Upper lobe of right lung (tissue), 1 donor: ENCODE measurements around the gene FAM174B. TPM values are rescaled to one million over a fixed set of nuclear protein-coding genes. Genes with fewer than 3 reads are reported as not detected.

Source experiments
- ATAC-seq: fragments of 200-7000 bp; cut with Tn5 transposase; one replicate; pipeline ENCODE4 v1.9.1; 2020; ENCODE audit warnings: mild to moderate bottlenecking, moderate library complexity
- DNase-seq: peaks from one replicate; pipeline ENCODE4 v3.0.0-alpha.2; 2020
- H3K27ac ChIP-seq: fragments of 200-600 bp; one replicate; pipeline ENCODE4 v1.8.0; 2022
- H3K27me3 ChIP-seq: fragments of 200-600 bp; one replicate; pipeline ENCODE4 v1.8.0; 2022; ENCODE audit warnings: mild to moderate bottlenecking
- H3K36me3 ChIP-seq: fragments of 200-600 bp; one replicate; pipeline ENCODE4 v1.8.0; 2022
- H3K4me1 ChIP-seq: fragments of 200-600 bp; one replicate; pipeline ENCODE4 v1.8.0; 2022
- H3K4me3 ChIP-seq: fragments of 200-600 bp; one replicate; pipeline ENCODE4 v1.8.0; 2022; ENCODE audit warnings: mild to moderate bottlenecking
- H3K9me3 ChIP-seq: fragments of 200-600 bp; one replicate; pipeline ENCODE4 v1.8.0; 2022
- intact Hi-C: fragments of 100-400 bp; cut with DNase I; formaldehyde crosslinking; loops from one replicate; pipeline ENCODE4 v1.11.0; 2022
- total RNA-seq: library from RNA; stranded (reverse); fragmentation: NEBNext Ultra II Directional; extraction: Animal tissue kit (Norgen Biotek cat#: 25700); gene quantifications from one replicate; pipeline ENCODE4 v1.2.1, GENCODE V29; 2021
- TF ChIP-seq, protein P1 (sequence below): fragments of 200-600 bp; IDR thresholded peaks from one replicate; pipeline ENCODE4 v1.8.0; 2022; ENCODE audit warnings: antibody characterized with exemption
- donor health status: DM: no; HTN: yes; CAD: no; lungs with severe emphysema.

FAM174B gene
- total RNA-seq, 1 donor from 2014 or later, result 62.9 TPM

DNA sequence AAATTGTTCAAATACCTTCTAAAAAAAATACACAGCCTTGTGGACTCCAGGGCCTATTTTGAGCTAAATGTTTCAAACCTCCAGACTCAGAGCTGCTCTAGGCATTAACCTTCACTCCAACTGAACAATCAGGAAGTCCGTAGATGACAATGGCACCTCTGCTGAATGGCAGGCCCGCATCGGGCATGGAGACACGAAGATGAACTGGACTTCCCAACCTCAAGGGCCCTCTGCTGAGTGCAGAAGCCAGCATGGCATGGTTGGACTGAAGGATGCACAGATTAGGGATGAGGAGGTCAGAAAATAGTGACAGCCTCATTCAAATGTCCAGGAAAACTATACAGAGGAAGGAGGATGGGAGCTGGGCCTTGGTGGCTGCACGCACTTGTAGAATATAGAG is 2.2 kb downstream of the FAM174B start:
- peaks cover 3% of the 10 kb centered on the region for H3K4me1 ChIP-seq
- peak overlapping the region; percentile 8 for H3K4me3 ChIP-seq
- TF ChIP-seq, protein P1, sequence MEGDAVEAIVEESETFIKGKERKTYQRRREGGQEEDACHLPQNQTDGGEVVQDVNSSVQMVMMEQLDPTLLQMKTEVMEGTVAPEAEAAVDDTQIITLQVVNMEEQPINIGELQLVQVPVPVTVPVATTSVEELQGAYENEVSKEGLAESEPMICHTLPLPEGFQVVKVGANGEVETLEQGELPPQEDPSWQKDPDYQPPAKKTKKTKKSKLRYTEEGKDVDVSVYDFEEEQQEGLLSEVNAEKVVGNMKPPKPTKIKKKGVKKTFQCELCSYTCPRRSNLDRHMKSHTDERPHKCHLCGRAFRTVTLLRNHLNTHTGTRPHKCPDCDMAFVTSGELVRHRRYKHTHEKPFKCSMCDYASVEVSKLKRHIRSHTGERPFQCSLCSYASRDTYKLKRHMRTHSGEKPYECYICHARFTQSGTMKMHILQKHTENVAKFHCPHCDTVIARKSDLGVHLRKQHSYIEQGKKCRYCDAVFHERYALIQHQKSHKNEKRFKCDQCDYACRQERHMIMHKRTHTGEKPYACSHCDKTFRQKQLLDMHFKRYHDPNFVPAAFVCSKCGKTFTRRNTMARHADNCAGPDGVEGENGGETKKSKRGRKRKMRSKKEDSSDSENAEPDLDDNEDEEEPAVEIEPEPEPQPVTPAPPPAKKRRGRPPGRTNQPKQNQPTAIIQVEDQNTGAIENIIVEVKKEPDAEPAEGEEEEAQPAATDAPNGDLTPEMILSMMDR, result no peak
- H3K36me3 ChIP-seq, result no peaks in the 10 kb centered on the region
- ATAC-seq (no peak), DNase-seq (no peak)
- no peaks in the 10 kb centered on the region for H3K27me3 ChIP-seq
- peak overlapping the region; percentile 24 for H3K27ac ChIP-seq
- H3K9me3 ChIP-seq, result no peaks in the 10 kb centered on the region
- intact Hi-C loops, result no loop called here

DNA sequence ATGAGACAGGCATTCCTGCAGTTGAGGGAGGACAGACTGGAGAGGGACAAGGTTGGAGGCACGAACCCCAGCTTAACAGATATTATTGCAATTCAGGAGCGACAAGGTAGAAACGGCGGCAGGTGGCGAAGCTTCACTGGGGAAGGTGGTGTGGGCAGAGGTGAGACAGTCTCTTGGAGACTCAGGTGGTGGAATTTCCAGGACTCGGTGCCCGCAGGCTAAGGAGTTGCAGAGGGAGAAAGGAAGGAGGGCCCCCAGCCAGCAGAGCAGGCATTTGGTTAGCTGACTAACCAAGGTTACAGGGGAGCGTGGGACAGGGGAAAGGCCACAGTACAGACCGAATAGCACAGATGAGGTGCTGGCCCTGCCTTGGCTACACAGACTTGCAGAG is 3.0 kb downstream of the FAM174B start:
- TF ChIP-seq, protein P1, result no peak
- Histone ChIP-seq H3K36me3 (no peaks in the 10 kb centered on the region), H3K4me3 (no peak overlapping the region), H3K9me3 (no peaks in the 10 kb centered on the region), H3K4me1 (peaks cover 3% of the 10 kb centered on the region), H3K27me3 (no peaks in the 10 kb centered on the region), H3K27ac (peak overlapping the region; percentile 47)
- intact Hi-C loops, result no loop called here
- no peak for ATAC-seq
- DNase-seq, result no peak

DNA sequence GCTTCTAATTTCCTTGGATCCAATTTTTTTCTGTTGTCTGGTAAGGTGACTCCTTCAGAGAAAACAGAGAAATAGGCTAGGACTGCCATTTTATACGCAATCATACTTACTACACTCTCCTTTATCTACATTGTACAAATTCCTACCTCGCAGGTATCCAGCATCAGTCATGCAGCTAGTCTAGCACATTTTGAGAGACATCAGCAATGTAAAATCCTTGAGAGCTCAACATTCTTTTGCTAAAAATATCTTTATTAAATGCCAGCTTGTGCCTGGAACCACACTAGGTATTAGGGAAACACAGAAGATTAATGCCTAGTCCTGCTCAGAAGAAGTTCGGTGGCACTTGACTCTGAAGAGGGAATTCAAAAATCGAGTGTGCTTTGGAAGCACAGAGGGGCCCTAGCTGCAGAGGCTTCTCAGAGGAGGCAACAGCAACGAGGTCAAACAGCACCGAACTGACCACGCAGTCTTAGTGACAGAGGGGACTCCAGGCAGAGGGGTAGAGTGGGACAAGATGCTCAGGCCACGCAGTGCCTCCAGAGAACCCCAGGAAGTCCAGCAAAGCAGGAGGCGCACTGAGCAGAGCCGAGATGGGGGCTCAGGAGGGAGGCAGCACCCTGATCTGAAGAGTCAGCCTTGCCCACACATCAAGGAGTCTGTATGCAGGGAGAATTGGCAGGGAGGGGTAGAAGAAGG is 3.5 kb downstream of the FAM174B start:
- Histone ChIP-seq H3K4me3 (no peak overlapping the region), H3K27ac (peak overlapping the region; percentile 47), H3K36me3 (no peaks in the 10 kb centered on the region), H3K27me3 (no peaks in the 10 kb centered on the region), H3K9me3 (no peaks in the 10 kb centered on the region), H3K4me1 (peaks cover 3% of the 10 kb centered on the region)
- DNase-seq (no peak), ATAC-seq (peak; percentile 10)
- TF ChIP-seq, protein P1, result no peak
- intact Hi-C loops, result no loop called here

DNA sequence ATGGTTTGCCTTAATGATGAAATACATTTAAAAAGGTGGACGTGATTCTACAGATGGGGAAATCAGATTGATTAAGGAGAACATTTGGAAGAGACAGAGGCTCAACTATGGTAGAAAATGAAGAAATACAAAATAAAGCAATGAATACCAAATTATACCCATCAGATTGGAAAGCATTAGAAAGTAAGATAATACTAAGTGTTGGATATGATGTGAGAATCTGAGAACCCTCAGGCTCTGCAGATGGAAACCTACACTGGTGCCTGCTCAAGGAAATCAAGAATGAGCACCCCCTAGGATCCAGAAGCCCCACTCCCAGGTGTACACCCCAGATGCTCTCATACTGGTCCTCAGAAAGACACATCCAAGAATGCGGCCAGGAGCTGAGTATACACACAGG is 4.6 kb downstream of the FAM174B start:
- Histone ChIP-seq H3K4me3 (no peak overlapping the region), H3K27me3 (no peaks in the 10 kb centered on the region), H3K9me3 (no peaks in the 10 kb centered on the region), H3K4me1 (peaks cover 3% of the 10 kb centered on the region), H3K36me3 (no peaks in the 10 kb centered on the region), H3K27ac (no peak overlapping the region)
- intact Hi-C loops, result no loop called here
- TF ChIP-seq, protein P1, result no peak
- DNase-seq (no peak), ATAC-seq (no peak)

DNA sequence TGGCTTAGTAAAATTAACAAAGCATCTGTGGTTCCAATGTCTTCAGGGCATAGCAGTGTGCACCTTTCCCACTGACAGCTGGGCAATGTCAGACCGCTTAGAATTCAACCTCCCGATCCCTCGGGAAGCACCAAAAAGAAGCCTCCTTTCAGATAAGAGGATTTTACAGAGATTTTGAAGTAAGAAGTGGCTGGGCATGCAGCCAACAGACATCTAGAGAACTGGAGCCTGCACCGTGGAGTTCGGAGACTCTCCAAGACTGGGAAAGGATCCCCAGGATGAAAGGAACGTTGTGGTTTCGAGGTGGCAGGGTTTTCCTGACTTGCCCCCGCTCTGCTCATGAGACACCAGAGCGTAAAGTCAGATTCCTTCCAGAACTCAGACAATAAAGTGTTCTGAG is 5.3 kb downstream of the FAM174B start:
- intact Hi-C loops, result no loop called here
- Histone ChIP-seq H3K4me1 (peaks cover 3% of the 10 kb centered on the region), H3K27ac (no peak overlapping the region), H3K9me3 (no peaks in the 10 kb centered on the region), H3K36me3 (no peaks in the 10 kb centered on the region), H3K27me3 (no peaks in the 10 kb centered on the region), H3K4me3 (no peak overlapping the region)
- TF ChIP-seq, protein P1, result no peak
- ATAC-seq (no peak), DNase-seq (no peak)
